Activated CD4-positive, alpha-beta T cell treated with anti-CD3 and anti-CD28 coated beads, Interleukin-2, amount 10 ng/mL, durations not matched to agents 24 days and 14 days (primary cell): ENCODE results near the gene NFATC3. TPM values are rescaled to one million over a fixed set of nuclear protein-coding genes. Genes with fewer than 3 reads are reported as not detected.

Experiments
- DNase-seq: peaks from one replicate; pipeline ENCODE4 v3.0.0; 2022
- H3K27ac Mint-ChIP-seq: one replicate; pipeline ENCODE4 v1.8.0; 2022; ENCODE audit warnings: mild to moderate bottlenecking, mixed read lengths
- H3K27me3 Mint-ChIP-seq: one replicate; pipeline ENCODE4 v1.8.0; 2022; ENCODE audit warnings: mixed read lengths
- H3K36me3 Mint-ChIP-seq: one replicate; pipeline ENCODE4 v1.8.0; 2022; ENCODE audit warnings: low read depth, mild to moderate bottlenecking, mixed read lengths
- H3K4me1 Mint-ChIP-seq: one replicate; pipeline ENCODE4 v1.8.0; 2021; ENCODE audit warnings: mixed read lengths
- H3K4me3 Mint-ChIP-seq: one replicate; pipeline ENCODE4 v1.8.0; 2022; ENCODE audit warnings: mild to moderate bottlenecking, moderate library complexity, mixed read lengths
- H3K9me3 Mint-ChIP-seq: one replicate; pipeline ENCODE4 v1.8.0; 2021; ENCODE audit warnings: mixed read lengths
- intact Hi-C: fragments of 100-400 bp; cut with micrococcal nuclease; formaldehyde crosslinking; loops from one replicate; pipeline ENCODE4 v1.15.1; 2023
- total RNA-seq: library from RNA; stranded (reverse); gene quantifications from 2 replicates; pipeline ENCODE4 v1.2.3, GENCODE V29; 2022

Gene NFATC3
- total RNA-seq, 1 donor from 2014 or later: 146 TPM

GRCh38 chr16:68179196-68179795 lies 94.1 kb downstream of the NFATC3 start:
- H3K27ac Mint-ChIP-seq: no peak overlapping the region
- H3K36me3 Mint-ChIP-seq: peaks cover 68% of the 10 kb centered on the region
- no peaks in the 10 kb centered on the region for H3K9me3 Mint-ChIP-seq
- H3K4me3 Mint-ChIP-seq: no peak overlapping the region
- no peaks in the 10 kb centered on the region for H3K27me3 Mint-ChIP-seq
- intact Hi-C loops: no loop called here
- H3K4me1 Mint-ChIP-seq: peaks cover under 1% of the 10 kb centered on the region
- no peak for DNase-seq

- intact Hi-C loops: no loop called here
- peaks cover 66% of the 10 kb centered on the region for H3K36me3 Mint-ChIP-seq
- peak overlapping the region; percentile 1 for H3K27ac Mint-ChIP-seq
- no peak for DNase-seq
- H3K4me3 Mint-ChIP-seq: no peak overlapping the region
- H3K27me3 Mint-ChIP-seq: no peaks in the 10 kb centered on the region
- no peaks in the 10 kb centered on the region for H3K9me3 Mint-ChIP-seq
- H3K4me1 Mint-ChIP-seq: no peaks in the 10 kb centered on the region
These were observed 94.7 kb downstream of the NFATC3 start for GRCh38 chr16:68179855-68180254.

- Mint-ChIP-seq H3K4me3 (no peak overlapping the region), H3K27ac (no peak overlapping the region), H3K36me3 (peaks cover 72% of the 10 kb centered on the region), H3K4me1 (no peaks in the 10 kb centered on the region), H3K9me3 (no peaks in the 10 kb centered on the region), H3K27me3 (no peaks in the 10 kb centered on the region)
- no peak for DNase-seq
- intact Hi-C loops: no loop called here
These were observed 97.9 kb downstream of the NFATC3 start for GRCh38 chr16:68183046-68183445.

GRCh38 chr16:68186877-68187276 lies 101.7 kb downstream of the NFATC3 start:
- intact Hi-C loops: no loop called here
- Mint-ChIP-seq H3K27me3 (no peaks in the 10 kb centered on the region), H3K27ac (no peak overlapping the region), H3K36me3 (peaks cover 59% of the 10 kb centered on the region), H3K4me3 (no peak overlapping the region), H3K4me1 (peaks cover 2% of the 10 kb centered on the region), H3K9me3 (no peaks in the 10 kb centered on the region)
- DNase-seq: no peak

GRCh38 chr16:68187505-68187904 lies 102.3 kb downstream of the NFATC3 start:
- Mint-ChIP-seq H3K36me3 (peaks cover 57% of the 10 kb centered on the region), H3K27ac (no peak overlapping the region), H3K9me3 (no peaks in the 10 kb centered on the region), H3K4me3 (no peak overlapping the region), H3K27me3 (no peaks in the 10 kb centered on the region), H3K4me1 (peaks cover 2% of the 10 kb centered on the region)
- DNase-seq: no peak
- intact Hi-C loops: no loop called here

GRCh38 chr16:68188170-68188569 lies 103.0 kb downstream of the NFATC3 start:
- peaks cover 5% of the 10 kb centered on the region for H3K4me1 Mint-ChIP-seq
- peaks cover 58% of the 10 kb centered on the region for H3K36me3 Mint-ChIP-seq
- no peak for DNase-seq
- H3K27me3 Mint-ChIP-seq: no peaks in the 10 kb centered on the region
- H3K27ac Mint-ChIP-seq: no peak overlapping the region
- H3K4me3 Mint-ChIP-seq: no peak overlapping the region
- no peaks in the 10 kb centered on the region for H3K9me3 Mint-ChIP-seq
- intact Hi-C loops: no loop called here

DNA sequence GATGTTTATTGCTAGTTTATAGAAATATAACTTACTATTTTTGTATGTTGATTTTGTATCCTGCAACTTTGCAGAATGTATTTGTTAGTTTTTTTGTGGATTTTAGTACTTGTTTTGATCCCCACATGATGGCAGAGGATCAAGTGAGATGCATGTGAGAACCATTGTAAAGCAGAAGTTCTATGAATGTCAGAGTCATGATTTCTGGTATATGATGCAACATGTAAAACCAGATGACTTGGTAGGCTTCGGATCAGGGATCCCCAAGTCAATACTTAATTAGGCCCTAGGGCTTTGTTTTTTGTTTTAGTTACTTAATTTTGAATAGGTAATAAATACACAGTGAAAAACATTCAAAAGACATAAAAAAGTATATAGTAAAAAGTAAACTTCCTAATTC lies 104.9 kb downstream of the NFATC3 start:
- Mint-ChIP-seq H3K36me3 (peaks cover 60% of the 10 kb centered on the region), H3K9me3 (no peaks in the 10 kb centered on the region), H3K27me3 (no peaks in the 10 kb centered on the region), H3K4me1 (peaks cover 5% of the 10 kb centered on the region), H3K27ac (no peak overlapping the region), H3K4me3 (no peak overlapping the region)
- intact Hi-C loops: no loop called here
- no peak for DNase-seq

GRCh38 chr16:68190736-68191510 lies 105.8 kb downstream of the NFATC3 start:
- Mint-ChIP-seq H3K27me3 (no peaks in the 10 kb centered on the region), H3K4me3 (no peak overlapping the region), H3K36me3 (peaks cover 55% of the 10 kb centered on the region), H3K9me3 (no peaks in the 10 kb centered on the region), H3K4me1 (peaks cover 5% of the 10 kb centered on the region), H3K27ac (peak overlapping the region; percentile 35)
- intact Hi-C loops: no loop called here
- no peak for DNase-seq

GRCh38 chr16:68194251-68194650 lies 109.1 kb downstream of the NFATC3 start:
- DNase-seq: no peak
- intact Hi-C loops: no loop called here
- peaks cover 7% of the 10 kb centered on the region for H3K4me1 Mint-ChIP-seq
- no peak overlapping the region for H3K4me3 Mint-ChIP-seq
- peaks cover 35% of the 10 kb centered on the region for H3K36me3 Mint-ChIP-seq
- H3K9me3 Mint-ChIP-seq: no peaks in the 10 kb centered on the region
- no peaks in the 10 kb centered on the region for H3K27me3 Mint-ChIP-seq
- H3K27ac Mint-ChIP-seq: peak overlapping the region; percentile 48

GRCh38 chr16:68197250-68197649 lies 112.1 kb downstream of the NFATC3 start:
- H3K4me3 Mint-ChIP-seq: no peak overlapping the region
- intact Hi-C loops: no loop called here
- H3K9me3 Mint-ChIP-seq: no peaks in the 10 kb centered on the region
- peaks cover 27% of the 10 kb centered on the region for H3K36me3 Mint-ChIP-seq
- no peaks in the 10 kb centered on the region for H3K27me3 Mint-ChIP-seq
- DNase-seq: no peak
- peaks cover 13% of the 10 kb centered on the region for H3K4me1 Mint-ChIP-seq
- H3K27ac Mint-ChIP-seq: no peak overlapping the region

DNA sequence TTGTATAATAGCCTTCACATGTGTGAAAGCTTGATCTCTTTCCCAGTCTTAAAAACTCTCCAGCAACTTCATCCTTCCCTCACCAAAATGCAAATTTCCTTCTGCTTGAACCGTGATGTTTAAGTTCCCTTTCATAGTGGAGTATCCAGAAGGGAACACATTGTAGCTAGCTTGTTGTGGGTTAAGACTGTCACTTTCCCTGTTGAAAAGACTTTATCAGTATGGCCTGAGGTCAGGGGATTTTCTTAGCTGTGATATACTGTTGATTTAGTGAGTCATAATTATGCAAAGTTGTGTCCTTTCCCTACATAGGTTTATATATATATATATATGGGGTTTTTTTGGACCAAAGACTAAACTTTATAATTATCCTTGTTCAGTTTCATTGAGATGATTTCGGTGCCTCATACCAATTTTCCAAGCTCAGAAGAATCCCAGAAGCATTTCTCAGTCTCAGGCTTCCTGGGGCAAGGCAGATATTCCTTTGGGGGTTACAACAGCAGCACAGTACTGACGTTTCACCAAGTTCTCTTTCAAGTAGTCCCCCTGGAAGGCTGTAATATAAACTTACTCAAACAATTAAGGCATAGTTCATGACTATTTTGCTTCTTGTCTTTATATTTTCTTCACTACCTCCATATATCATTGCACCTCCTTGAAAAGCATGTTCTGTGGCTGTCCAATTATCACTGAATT lies 115.1 kb downstream of the NFATC3 start:
- Mint-ChIP-seq H3K4me3 (no peak overlapping the region), H3K4me1 (peaks cover 10% of the 10 kb centered on the region), H3K9me3 (no peaks in the 10 kb centered on the region), H3K27ac (peak overlapping the region; percentile 54), H3K36me3 (peaks cover 15% of the 10 kb centered on the region), H3K27me3 (no peaks in the 10 kb centered on the region)
- intact Hi-C loops: no loop called here
- DNase-seq: no peak

- H3K27ac Mint-ChIP-seq: no peak overlapping the region
- DNase-seq: no peak
- intact Hi-C loops: no loop called here
These were observed 116.9 kb downstream of the NFATC3 start for GRCh38 chr16:68202091-68202519.

GRCh38 chr16:68206245-68206644 lies 121.1 kb downstream of the NFATC3 start:
- H3K27me3 Mint-ChIP-seq: no peaks in the 10 kb centered on the region
- H3K9me3 Mint-ChIP-seq: no peaks in the 10 kb centered on the region
- no peak overlapping the region for H3K27ac Mint-ChIP-seq
- intact Hi-C loops: no loop called here
- H3K4me1 Mint-ChIP-seq: peaks cover 24% of the 10 kb centered on the region
- H3K36me3 Mint-ChIP-seq: peaks cover 35% of the 10 kb centered on the region
- DNase-seq: no peak
- no peak overlapping the region for H3K4me3 Mint-ChIP-seq

More at GRCh38 chr16:68202091-68202519, 116.9 kb downstream of the NFATC3 start:
- peaks cover 20% of the 10 kb centered on the region for H3K36me3 Mint-ChIP-seq
- H3K4me1 Mint-ChIP-seq: peaks cover 10% of the 10 kb centered on the region
- H3K4me3 Mint-ChIP-seq: no peak overlapping the region
- H3K9me3 Mint-ChIP-seq: no peaks in the 10 kb centered on the region
- no peaks in the 10 kb centered on the region for H3K27me3 Mint-ChIP-seq

GRCh38 chr16:68214726-68215125 lies 129.6 kb downstream of the NFATC3 start:
- Mint-ChIP-seq H3K27me3 (no peaks in the 10 kb centered on the region), H3K27ac (peak overlapping the region; percentile 72)
- intact Hi-C loops: loop anchor here (5.0 kb wide), 1 partner anchor 122 kb away; no protein-coding TSS in a partner anchor

More at GRCh38 chr16:68214726-68215125, 129.6 kb downstream of the NFATC3 start:
- Mint-ChIP-seq H3K36me3 (peaks cover 28% of the 10 kb centered on the region), H3K4me1 (peaks cover 38% of the 10 kb centered on the region), H3K4me3 (no peak overlapping the region), H3K9me3 (no peaks in the 10 kb centered on the region)
- no peak for DNase-seq
